Esophagus squamous epithelium (tissue), 4 donors: ENCODE data around the gene TALDO1.

Experiments
- CTCF ChIP-seq, 6 experiments: fragments of 450-650 bp in 4 of 6; fragments of 200-600 bp in 2 of 6; sonication (generic) in 2 of 6; IDR thresholded peaks; one replicate each; pipeline ENCODE4 v1.5.1; 2016 to 2019; ENCODE audit warnings: antibody characterized with exemption in 6 of 6, mild to moderate bottlenecking in 4 of 6, moderate library complexity in 4 of 6
- POLR2A ChIP-seq, 4 donors: fragments of 450-650 bp; IDR thresholded peaks; one replicate each; pipeline ENCODE4 v1.6.1; 2017; ENCODE audit warnings: antibody characterized with exemption in 4 of 4, mild to moderate bottlenecking in 4 of 4, moderate library complexity in 3 of 4

- peak in 3 of 6 experiments; percentile 8 to 40 (median 22) for TF ChIP-seq CTCF (IDR thresholded peaks at IDR 0.05)
- TF ChIP-seq POLR2A (IDR thresholded peaks at IDR 0.05) = peak in 3 of 4 donors; percentile 65 to 85 (median 74)
Measured at GRCh38 chr11:747158-748006, at the start of gene TALDO1.
